Measurements from ENCODE around the gene GPR55. TPM values are rescaled to one million over a fixed set of nuclear protein-coding genes. Genes with fewer than 3 reads are reported as not detected.

Gene GPR55
- total and polyA plus RNA-seq, 9 donors: 0.04 to 0.08 TPM; not detected in 7

- 49% methylated on average over 4 of the region's 11 CpGs for WGBS (ENCODE audit: insufficient coverage)
- no peak for DNase-seq
- Histone ChIP-seq H3K27me3 (ENCODE audit: control insufficient read depth, insufficient read depth, low read length) (no peaks in the 10 kb centered on the region), H3K4me3 (ENCODE audit: low read length) (no peak overlapping the region), H3K4me1 (ENCODE audit: control insufficient read depth, insufficient read depth, low read length) (peaks cover 14% of the 10 kb centered on the region), H3K36me3 (ENCODE audit: control insufficient read depth, insufficient read depth, low read length) (peaks cover 45% of the 10 kb centered on the region), H3K9me3 (replicated peaks; ENCODE audit: control insufficient read depth, low read depth, low read length) (no peaks in the 10 kb centered on the region), H3K27ac (ENCODE audit: low read length) (no peak overlapping the region)
Measured at GRCh38 chr2:230879271-230879882, 45.7 kb downstream of the GPR55 start.

GRCh38 chr2:230878599-230879188 is 46.3 kb downstream of the GPR55 start:
- H3K4me1 ChIP-seq (ENCODE audit: control insufficient read depth, insufficient read depth, low read length): peaks cover 14% of the 10 kb centered on the region
- H3K27me3 ChIP-seq (ENCODE audit: control insufficient read depth, insufficient read depth, low read length): no peaks in the 10 kb centered on the region
- no peak overlapping the region for H3K27ac ChIP-seq (ENCODE audit: low read length)
- H3K36me3 ChIP-seq (ENCODE audit: control insufficient read depth, insufficient read depth, low read length): peaks cover 49% of the 10 kb centered on the region
- no peak overlapping the region for H3K4me3 ChIP-seq (ENCODE audit: low read length)
- no peak for DNase-seq
- WGBS (ENCODE audit: insufficient coverage): 40% methylated on average over 7 of the region's 10 CpGs
- H3K9me3 ChIP-seq (replicated peaks; ENCODE audit: control insufficient read depth, low read depth, low read length): no peaks in the 10 kb centered on the region

DNA sequence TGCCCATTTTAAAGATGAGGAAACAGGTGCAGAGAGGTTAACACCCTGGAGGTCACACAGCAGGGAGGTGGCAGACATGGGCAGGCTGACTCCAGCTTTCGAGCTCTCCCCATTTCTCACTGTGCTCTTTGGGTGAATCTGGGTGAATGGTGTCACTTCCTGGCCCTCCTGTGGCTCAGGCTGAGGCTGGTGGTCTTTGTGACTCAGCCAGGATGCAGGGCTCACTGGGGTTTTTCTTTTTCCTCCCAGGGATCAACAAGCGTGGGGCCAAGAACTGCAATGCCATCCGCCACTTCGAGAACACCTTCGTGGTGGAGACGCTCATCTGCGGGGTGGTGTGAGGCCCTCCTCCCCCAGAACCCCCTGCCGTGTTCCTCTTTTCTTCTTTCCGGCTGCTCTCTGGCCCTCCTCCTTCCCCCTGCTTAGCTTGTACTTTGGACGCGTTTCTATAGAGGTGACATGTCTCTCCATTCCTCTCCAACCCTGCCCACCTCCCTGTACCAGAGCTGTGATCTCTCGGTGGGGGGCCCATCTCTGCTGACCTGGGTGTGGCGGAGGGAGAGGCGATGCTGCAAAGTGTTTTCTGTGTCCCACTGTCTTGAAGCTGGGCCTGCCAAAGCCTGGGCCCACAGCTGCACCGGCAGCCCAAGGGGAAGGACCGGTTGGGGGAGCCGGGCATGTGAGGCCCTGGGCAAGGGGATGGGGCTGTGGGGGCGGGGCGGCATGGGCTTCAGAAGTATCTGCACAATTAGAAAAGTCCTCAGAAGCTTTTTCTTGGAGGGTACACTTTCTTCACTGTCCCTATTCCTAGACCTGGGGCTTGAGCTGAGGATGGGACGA is 47.1 kb downstream of the GPR55 start:
- Histone ChIP-seq H3K4me3 (ENCODE audit: low read length) (no peak overlapping the region), H3K27ac (ENCODE audit: low read length) (no peak overlapping the region), H3K27me3 (ENCODE audit: control insufficient read depth, insufficient read depth, low read length) (no peaks in the 10 kb centered on the region), H3K36me3 (ENCODE audit: control insufficient read depth, insufficient read depth, low read length) (peaks cover 53% of the 10 kb centered on the region), H3K9me3 (replicated peaks; ENCODE audit: control insufficient read depth, low read depth, low read length) (no peaks in the 10 kb centered on the region), H3K4me1 (ENCODE audit: control insufficient read depth, insufficient read depth, low read length) (peaks cover 18% of the 10 kb centered on the region)
- 63% methylated on average over 15 of the region's 20 CpGs for WGBS (ENCODE audit: insufficient coverage)
- DNase-seq: no peak

DNA sequence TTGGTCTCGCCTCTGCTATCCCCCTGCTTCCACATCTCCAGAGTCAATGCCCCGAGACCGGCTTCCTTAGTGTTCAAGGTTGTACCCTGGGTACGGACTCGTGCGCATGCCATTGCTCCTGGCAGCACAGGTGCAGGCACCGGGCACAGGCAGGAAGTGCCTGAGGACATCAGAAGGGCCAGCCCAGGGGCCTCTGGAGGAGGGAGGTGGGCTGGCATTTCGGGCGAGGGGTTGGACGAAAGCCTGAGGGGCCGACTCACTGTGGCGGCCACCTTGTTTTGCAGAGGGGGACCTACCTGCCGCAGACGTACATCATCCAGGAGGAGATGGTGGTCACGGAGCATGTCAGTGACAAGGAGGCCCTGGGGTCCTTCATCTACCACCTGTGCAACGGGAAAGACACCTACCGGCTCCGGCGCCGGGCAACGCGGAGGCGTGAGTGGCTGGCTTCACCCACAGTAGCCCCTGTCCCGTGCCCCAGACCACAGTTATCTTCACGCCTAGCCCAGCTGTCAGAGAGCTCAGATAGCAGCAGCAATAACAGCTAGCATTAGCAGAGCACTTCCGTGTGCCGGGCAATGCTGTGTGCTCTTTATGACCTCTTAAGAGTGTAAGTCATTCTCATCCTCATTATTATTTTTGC is 47.8 kb downstream of the GPR55 start:
- Histone ChIP-seq H3K36me3 (ENCODE audit: control insufficient read depth, insufficient read depth, low read length) (peaks cover 58% of the 10 kb centered on the region), H3K9me3 (replicated peaks; ENCODE audit: control insufficient read depth, low read depth, low read length) (no peaks in the 10 kb centered on the region), H3K4me1 (ENCODE audit: control insufficient read depth, insufficient read depth, low read length) (peaks cover 26% of the 10 kb centered on the region), H3K27me3 (ENCODE audit: control insufficient read depth, insufficient read depth, low read length) (no peaks in the 10 kb centered on the region), H3K4me3 (ENCODE audit: low read length) (no peak overlapping the region), H3K27ac (ENCODE audit: low read length) (no peak overlapping the region)
- 89% methylated on average over 23 of the region's 27 CpGs for WGBS (ENCODE audit: insufficient coverage)
- DNase-seq: no peak

GRCh38 chr2:230875347-230876315 is 49.4 kb downstream of the GPR55 start:
- Histone ChIP-seq H3K4me1 (ENCODE audit: control insufficient read depth, insufficient read depth, low read length) (peaks cover 42% of the 10 kb centered on the region), H3K9me3 (replicated peaks; ENCODE audit: control insufficient read depth, low read depth, low read length) (no peaks in the 10 kb centered on the region), H3K4me3 (ENCODE audit: low read length) (no peak overlapping the region), H3K36me3 (ENCODE audit: control insufficient read depth, insufficient read depth, low read length) (peaks cover 58% of the 10 kb centered on the region), H3K27ac (ENCODE audit: low read length) (no peak overlapping the region), H3K27me3 (ENCODE audit: control insufficient read depth, insufficient read depth, low read length) (no peaks in the 10 kb centered on the region)
- DNase-seq: no peak
- WGBS (ENCODE audit: insufficient coverage): 87% methylated on average over 26 of the region's 34 CpGs

DNA sequence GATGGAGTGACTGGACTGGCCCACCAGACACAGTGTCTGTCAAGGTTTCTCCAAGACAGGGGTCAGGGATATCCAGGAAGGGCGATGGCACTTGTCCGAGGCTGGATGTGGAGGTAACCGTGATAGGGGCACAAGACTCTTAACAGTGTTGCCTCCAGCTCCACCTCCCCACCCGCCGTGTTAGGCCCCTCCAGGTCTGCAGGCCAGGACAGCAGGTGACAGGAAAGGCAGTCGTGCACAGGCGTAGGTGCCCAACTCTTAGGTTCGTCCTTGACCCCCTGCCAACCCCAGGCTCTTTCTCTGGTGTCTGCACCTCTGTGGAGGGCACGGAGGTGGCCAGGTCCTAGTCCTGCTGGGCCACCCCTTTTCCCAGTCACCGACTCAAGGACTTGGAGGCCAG is 50.2 kb downstream of the GPR55 start:
- no peak for DNase-seq
- H3K36me3 ChIP-seq (ENCODE audit: control insufficient read depth, insufficient read depth, low read length): peaks cover 58% of the 10 kb centered on the region
- H3K27me3 ChIP-seq (ENCODE audit: control insufficient read depth, insufficient read depth, low read length): no peaks in the 10 kb centered on the region
- 89% methylated on average over 9 of the region's 10 CpGs for WGBS (ENCODE audit: insufficient coverage)
- H3K4me3 ChIP-seq (ENCODE audit: low read length): no peak overlapping the region
- H3K27ac ChIP-seq (ENCODE audit: low read length): no peak overlapping the region
- H3K4me1 ChIP-seq (ENCODE audit: control insufficient read depth, insufficient read depth, low read length): peaks cover 49% of the 10 kb centered on the region
- H3K9me3 ChIP-seq (replicated peaks; ENCODE audit: control insufficient read depth, low read depth, low read length): no peaks in the 10 kb centered on the region

- DNase-seq: no peak
- Histone ChIP-seq H3K36me3 (ENCODE audit: control insufficient read depth, insufficient read depth, low read length) (peaks cover 58% of the 10 kb centered on the region), H3K4me1 (ENCODE audit: control insufficient read depth, insufficient read depth, low read length) (peaks cover 54% of the 10 kb centered on the region), H3K27ac (ENCODE audit: low read length) (no peak overlapping the region), H3K4me3 (ENCODE audit: low read length) (no peak overlapping the region), H3K9me3 (replicated peaks; ENCODE audit: control insufficient read depth, low read depth, low read length) (no peaks in the 10 kb centered on the region), H3K27me3 (ENCODE audit: control insufficient read depth, insufficient read depth, low read length) (no peaks in the 10 kb centered on the region)
- 72% methylated on average over 10 of the region's 11 CpGs for WGBS (ENCODE audit: insufficient coverage)
Measured at GRCh38 chr2:230874456-230874855, 50.6 kb downstream of the GPR55 start.

GRCh38 chr2:230873661-230874401 is 51.2 kb downstream of the GPR55 start:
- Histone ChIP-seq H3K36me3 (ENCODE audit: control insufficient read depth, insufficient read depth, low read length) (peaks cover 52% of the 10 kb centered on the region), H3K4me3 (ENCODE audit: low read length) (no peak overlapping the region), H3K27me3 (ENCODE audit: control insufficient read depth, insufficient read depth, low read length) (no peaks in the 10 kb centered on the region), H3K4me1 (ENCODE audit: control insufficient read depth, insufficient read depth, low read length) (peaks cover 60% of the 10 kb centered on the region), H3K9me3 (replicated peaks; ENCODE audit: control insufficient read depth, low read depth, low read length) (no peaks in the 10 kb centered on the region), H3K27ac (ENCODE audit: low read length) (no peak overlapping the region)
- 67% methylated on average over 9 of the region's 13 CpGs for whole genome bisulfite sequencing (ENCODE audit: insufficient coverage)
- no peak for DNase-seq
